HepG2 (cell line): Measurements from ENCODE around the gene TRPV4. TPM values are rescaled to one million over a fixed set of nuclear protein-coding genes. Genes with fewer than 3 reads are reported as not detected.
"Not testable (repeated sequence)": the region's sequence is repeated elsewhere in the genome, so short reads cannot be mapped to it uniquely, and the experiment has no call there.

Experiments
- ATAC-seq: fragments of 200-7000 bp; cut with Tn5 transposase; 3 replicates; pipeline ENCODE4 v1.9.1; 2020; ENCODE audit warnings: mild to moderate bottlenecking, moderate library complexity
- BruUV-seq: library from RNA; stranded (reverse); fragments of 400-500 nt; replicated peaks from 2 replicates; lab custom pipeline; 2021; lab: Mats Ljungman, UMichigan
- CTCF ChIA-PET: fragments of 300-600 bp; formaldehyde crosslinking; extraction: SDS; loops from one replicate; lab custom pipeline; 2021; ENCODE audit warnings: low total read pairs, inconsistent platforms, low intra/inter-chr PET ratio; lab: Yijun Ruan, JAX
- POLR2A ChIA-PET: fragments of 350-600 bp; sonication (Branson Sonifier 250); formaldehyde crosslinking; loops from one replicate; lab custom pipeline; 2020; ENCODE audit warnings: antibody characterized with exemption, inconsistent platforms; lab: Yijun Ruan, JAX
- DNase-seq: peaks from one replicate; pipeline ENCODE4 v3.0.0-alpha.2; 2015; ENCODE audit warnings: low spot score
- FAIRE-seq: peaks from 3 replicates; lab custom pipeline; 2011; peaks lifted over from hg19 to GRCh38; lab: Jason Lieb, UNC
- H2AFZ ChIP-seq: one replicate; pipeline ENCODE4 v1.6.1; 2011; ENCODE audit warnings: low read length, inconsistent platforms
- H3K27ac ChIP-seq: fragments of 300-600 bp; 3 replicates; pipeline ENCODE4 v1.8.0; 2011; ENCODE audit warnings: mixed run types, mild to moderate bottlenecking, mixed read lengths, low read length, inconsistent platforms; ENCODE audit not compliant: insufficient read depth; ENCODE audit errors: extremely low read length
- H3K27me3 ChIP-seq, 2 experiments: fragments of 200-600 bp in 1 of 2; 2 replicates in 1 of 2; 3 replicates in 1 of 2; pipeline versions ENCODE4 v1.6.0 to v1.8.0; 2011; ENCODE audit warnings: low read length in 2 of 2, mild to moderate bottlenecking in 2 of 2, moderate library complexity in 2 of 2, inconsistent platforms in 1 of 2; ENCODE audit not compliant: insufficient read depth in 2 of 2, control insufficient read depth in 1 of 2
- H3K36me3 ChIP-seq, 2 experiments: fragments of 200-600 bp in 1 of 2; replicated peaks in 1 of 2; 2 replicates in 1 of 2; 3 replicates in 1 of 2; pipeline versions ENCODE4 v1.5.1 to v1.8.0; 2011; ENCODE audit warnings: low read length in 2 of 2, inconsistent platforms in 1 of 2; ENCODE audit not compliant: insufficient read depth in 2 of 2, control insufficient read depth in 1 of 2
- H3K4me1 ChIP-seq: 2 replicates; pipeline ENCODE4 v1.5.1; 2012; ENCODE audit warnings: low read length, inconsistent platforms; ENCODE audit not compliant: insufficient read depth
- H3K4me2 ChIP-seq: 2 replicates; pipeline ENCODE4 v1.6.0; 2011; ENCODE audit warnings: low read depth, low read length, inconsistent platforms
- H3K4me3 ChIP-seq, 3 experiments: fragments of 200-600 bp in 1 of 3; sonication (generic), shearing (Covaris generic) in 1 of 3; replicated peaks in 1 of 3; 2 replicates each; pipeline ENCODE4 v1.5.1; 2011 to 2016; ENCODE audit warnings: low read length in 3 of 3, inconsistent platforms in 2 of 3, low read depth in 2 of 3, mild to moderate bottlenecking in 2 of 3, control low read depth in 1 of 3, mixed read lengths in 1 of 3; ENCODE audit not compliant: insufficient read depth in 1 of 3
- H3K79me2 ChIP-seq: one replicate; pipeline ENCODE4 v1.6.1; 2011; ENCODE audit warnings: low read length, inconsistent platforms; ENCODE audit not compliant: insufficient read depth
- H3K9ac ChIP-seq: 2 replicates; pipeline ENCODE4 v1.6.0; 2011; ENCODE audit warnings: mild to moderate bottlenecking, low read depth, low read length, inconsistent platforms; ENCODE audit not compliant: insufficient read depth
- H3K9me3 ChIP-seq: 2 replicates; pipeline ENCODE4 v1.5.1; 2012; ENCODE audit warnings: mild to moderate bottlenecking, low read length
- H4K20me1 ChIP-seq: 2 replicates; pipeline ENCODE4 v1.6.0; 2011; ENCODE audit warnings: inconsistent platforms, mild to moderate bottlenecking, low read length, moderate library complexity; ENCODE audit not compliant: insufficient read depth
- AKAP8 ChIP-seq: sonication (generic); formaldehyde crosslinking; IDR thresholded peaks from 2 replicates; pipeline ENCODE4 v1.5.1; 2020; ENCODE audit warnings: mild to moderate bottlenecking, missing genetic modification reagents
- GRHL1 ChIP-seq: sonication (generic); formaldehyde crosslinking; conservative IDR thresholded peaks from 2 replicates; pipeline ENCODE4 v1.8.0; 2022; ENCODE audit warnings: missing genetic modification reagents
- NR2F2 ChIP-seq: IDR thresholded peaks from 2 replicates; pipeline ENCODE4 v1.6.1; 2012; ENCODE audit warnings: low read depth, inconsistent platforms, borderline replicate concordance
- POLR2A ChIP-seq, 2 experiments: IDR thresholded peaks; 2 replicates each; pipeline ENCODE4 v1.6.1; 2011; ENCODE audit warnings: low read depth in 2 of 2, low read length in 2 of 2, mild to moderate bottlenecking in 1 of 2, moderate library complexity in 1 of 2; ENCODE audit not compliant: insufficient read depth in 1 of 2
- SMC3 ChIP-seq: IDR thresholded peaks from 2 replicates; pipeline ENCODE4 v1.6.1; 2011; ENCODE audit warnings: low read length, improper control_type of control experiment
- TRIM24 ChIP-seq: sonication (generic); formaldehyde crosslinking; IDR thresholded peaks from 2 replicates; pipeline ENCODE4 v1.8.0; 2022; ENCODE audit warnings: mild to moderate bottlenecking, missing genetic modification reagents
- ZBTB21 ChIP-seq: sonication (generic); formaldehyde crosslinking; IDR thresholded peaks from 2 replicates; pipeline ENCODE4 v1.4.0; 2020; ENCODE audit warnings: missing genetic modification reagents
- ZNF121 ChIP-seq: sonication (generic); formaldehyde crosslinking; IDR thresholded peaks from 2 replicates; pipeline ENCODE4 v1.5.0; 2020; ENCODE audit warnings: mild to moderate bottlenecking, missing genetic modification reagents
- ZNF609 ChIP-seq: sonication (generic); formaldehyde crosslinking; IDR thresholded peaks from 2 replicates; pipeline ENCODE4 v1.4.0; 2020; ENCODE audit warnings: mild to moderate bottlenecking, missing genetic modification reagents, borderline replicate concordance
- WGBS: methylation state at CpG from one replicate; pipeline ENCODE4 v1.1.6; 2017; ENCODE audit warnings: low lambda C conversion rate; 5-methylcytosine and 5-hydroxymethylcytosine counted together
- in situ Hi-C: cut with HindIII; loops from 2 replicates; pipeline ENCODE4 v1.10.0; 2017; ENCODE audit warnings: low pct_unique_long_range_greater_than_20kb; ENCODE audit not compliant: extremely low pct_ligation_motif_present
- intact Hi-C: fragments of 100-400 bp; cut with micrococcal nuclease; formaldehyde crosslinking; loops from one replicate; pipeline ENCODE4 v1.10.0; 2022; ENCODE audit not compliant: unreplicated experiment
- polyA plus RNA-seq, 8 experiments: library from polyadenylated mRNA; depleted of rRNA in 3 of 8; stranded (reverse) in 7 of 8; unstranded in 1 of 8; fragments of >200 nt; fragmentation: Illumina TruSeq in 4 of 8; extraction: Trizol in 4 of 8; gene quantifications; 2 replicates each; pipeline versions ENCODE4 v1.2.1 to v1.2.3, GENCODE V29; 2011 to 2016; ENCODE audit warnings: low read depth in 4 of 8, missing spikeins in 1 of 8, mixed read lengths in 1 of 8; ENCODE audit not compliant: insufficient read depth in 1 of 8
- total RNA-seq, 5 experiments: library from RNA; depleted of rRNA; stranded (reverse); fragments of >200 nt; fragmentation: Illumina TruSeq; extraction: Trizol; gene quantifications; 2 replicates each; pipeline ENCODE4 v1.2.3, GENCODE V29; 2016; ENCODE audit warnings: low read depth in 1 of 5

The TRPV4 gene
- total and polyA plus RNA-seq, 2 of the 13 experiments (the other 11 are each of a cell fraction or from before 2014, with no cell fraction given), result 0.66 to 4.7 TPM

DNA sequence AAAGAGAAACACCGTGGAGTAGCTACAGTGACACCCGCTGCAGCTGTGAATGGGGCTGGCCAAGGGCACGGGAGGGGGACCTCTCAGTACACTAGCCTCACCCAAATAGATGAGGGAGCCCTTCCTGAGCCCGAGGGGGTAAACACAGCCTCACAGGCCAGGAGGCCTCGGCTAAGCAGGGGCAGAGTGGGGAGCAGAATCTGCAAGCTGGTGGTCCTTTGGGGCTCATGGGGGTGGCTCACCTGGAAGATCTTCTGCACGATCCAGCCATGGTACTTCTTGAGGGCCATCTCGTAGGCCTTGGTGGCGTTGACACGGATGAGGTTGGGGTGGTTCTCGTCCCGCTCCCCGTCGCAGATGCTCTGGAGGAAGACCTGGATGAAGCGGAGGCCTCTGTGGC is 22.2 kb upstream of the TRPV4 start (continued):
- TF ChIP-seq AKAP8 (CRISPR knock-in tag), result no peak

DNA sequence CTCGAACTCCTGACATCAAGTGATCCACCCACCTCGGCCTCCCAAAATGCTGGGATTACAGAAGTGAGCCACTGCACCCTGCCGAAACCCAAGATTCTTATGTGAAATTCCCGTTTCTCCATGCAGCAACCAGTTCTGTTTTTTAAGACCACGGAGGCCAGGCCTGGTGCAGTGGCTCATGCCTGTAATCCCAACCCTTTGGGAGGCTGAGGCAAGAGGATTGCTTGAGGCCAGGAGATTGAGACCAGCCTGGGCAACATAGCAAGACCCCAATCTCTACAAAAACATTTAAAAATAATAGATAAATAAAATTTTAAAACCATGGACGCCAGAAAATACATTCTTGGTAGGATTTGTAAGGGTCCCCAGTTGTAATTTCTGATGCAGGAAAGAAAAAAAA is 17.3 kb upstream of the TRPV4 start:
- POLR2A ChIA-PET, H3K36me3 ChIP-seq, FAIRE-seq, H4K20me1 ChIP-seq, H3K27me3 ChIP-seq, H2AFZ ChIP-seq, in situ Hi-C loops, H3K9me3 ChIP-seq, H3K79me2 ChIP-seq, DNase-seq, H3K4me2 ChIP-seq, H3K9ac ChIP-seq, BruUV-seq, ATAC-seq, H3K4me3 ChIP-seq, CTCF ChIA-PET, H3K27ac ChIP-seq: not testable (repeated sequence)
- H3K4me1 ChIP-seq, result peaks cover 24% of the 10 kb centered on the region
- 86% methylated on average over 6 of the region's 6 CpGs for WGBS
- TF ChIP-seq ZNF121 (CRISPR knock-in tag), result peak; percentile 62; the same call in 1 of the 2 replicates
- intact Hi-C loops, result loop anchor here (5.0 kb wide), 1 partner anchor 77 kb away; no protein-coding TSS in a partner anchor

GRCh38 chr12:109847142-109847735 is 14.0 kb upstream of the TRPV4 start:
- no peak overlapping the region for H3K9ac ChIP-seq
- no peaks in the 10 kb centered on the region for H3K79me2 ChIP-seq
- no peaks in the 10 kb centered on the region for H4K20me1 ChIP-seq
- in situ Hi-C loops (loop anchor here (5.0 kb wide), 1 partner anchor 35 kb away; the partner anchor contains the start of gene GLTP), intact Hi-C loops (no loop called here)
- ATAC-seq (no peak), FAIRE-seq (peak; percentile 15), DNase-seq (no peak)
- H3K4me3 ChIP-seq, result no peak overlapping the region
- no peaks in the 10 kb centered on the region for H3K27me3 ChIP-seq
- CTCF ChIA-PET, result no interaction called here
- no TSS peak for BruUV-seq
- H3K9me3 ChIP-seq, result no peaks in the 10 kb centered on the region
- WGBS, result 13% methylated on average over 6 of the region's 7 CpGs
- H2AFZ ChIP-seq, result no peak overlapping the region
- POLR2A ChIA-PET, result no interaction called here
- no peaks in the 10 kb centered on the region for H3K36me3 ChIP-seq
- peak overlapping the region; percentile 33; the same call in 1 of the 2 replicates for H3K4me2 ChIP-seq
- H3K27ac ChIP-seq, result no peak overlapping the region
- H3K4me1 ChIP-seq, result peaks cover 42% of the 10 kb centered on the region
- TF ChIP-seq ZNF609, result no peak
- TF ChIP-seq GRHL1 (CRISPR knock-in tag), result no peak
- TF ChIP-seq SMC3, result no peak
- TF ChIP-seq NR2F2, result no peak
- no peak for TF ChIP-seq ZBTB21 (CRISPR knock-in tag)
- TF ChIP-seq POLR2A (IDR thresholded peaks at IDR 0.05; ENCODE audit: insufficient read depth in 1 of 2, low read depth in 2 of 2, low read length in 2 of 2), result no peak
- no peak for TF ChIP-seq TRIM24 (CRISPR knock-in tag)
